UCSD-AML1 (cell line): ENCODE measurements around the gene RRN3.
"Not testable (repeated sequence)": the region's sequence is repeated elsewhere in the genome, so short reads cannot be mapped to it uniquely, and the experiment has no call there.

Experiments
- DNase-seq: peaks from one replicate; lab custom pipeline; 2025; ENCODE audit not compliant: unreplicated experiment; lab: John Stamatoyannopoulos, UW

The RRN3 gene

GRCh38 chr16:15053904-15054303, 40.2 kb downstream of the RRN3 start:
- no peak for DNase-seq

DNA sequence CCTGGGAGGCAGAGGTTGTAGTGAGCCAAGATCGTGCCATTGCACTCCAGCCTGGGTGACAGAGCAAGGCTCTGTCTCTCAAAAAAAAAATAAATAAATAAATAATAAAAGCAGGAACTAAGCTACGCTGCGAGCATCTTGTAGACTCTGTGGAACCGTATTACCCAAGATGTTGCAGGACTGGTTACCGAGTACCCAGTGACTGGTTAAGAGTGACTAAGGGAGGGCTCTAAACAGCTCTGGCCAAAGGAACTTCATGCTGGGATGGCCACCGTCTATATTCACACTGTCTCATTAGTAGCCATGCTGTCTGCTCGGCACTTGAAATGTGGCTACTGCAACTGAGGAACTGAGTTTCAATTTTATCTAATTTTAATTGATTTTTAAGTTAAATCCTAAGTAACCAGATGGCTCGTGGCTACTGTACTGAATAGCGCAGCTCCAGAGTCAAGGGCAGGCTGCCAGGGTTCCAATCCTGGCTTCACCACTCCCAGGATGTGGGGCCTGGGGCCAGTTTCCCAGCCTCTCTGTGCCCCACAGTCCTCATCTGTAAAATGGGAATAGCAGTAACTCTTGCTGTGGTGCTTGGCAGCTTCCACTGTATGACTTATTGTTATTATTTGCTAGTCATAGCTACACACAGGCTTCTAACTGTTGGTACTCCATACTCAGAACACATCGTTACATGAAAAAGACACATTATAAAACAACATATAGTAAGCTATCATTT, 41.2 kb downstream of the RRN3 start:
- no peak for DNase-seq

DNA sequence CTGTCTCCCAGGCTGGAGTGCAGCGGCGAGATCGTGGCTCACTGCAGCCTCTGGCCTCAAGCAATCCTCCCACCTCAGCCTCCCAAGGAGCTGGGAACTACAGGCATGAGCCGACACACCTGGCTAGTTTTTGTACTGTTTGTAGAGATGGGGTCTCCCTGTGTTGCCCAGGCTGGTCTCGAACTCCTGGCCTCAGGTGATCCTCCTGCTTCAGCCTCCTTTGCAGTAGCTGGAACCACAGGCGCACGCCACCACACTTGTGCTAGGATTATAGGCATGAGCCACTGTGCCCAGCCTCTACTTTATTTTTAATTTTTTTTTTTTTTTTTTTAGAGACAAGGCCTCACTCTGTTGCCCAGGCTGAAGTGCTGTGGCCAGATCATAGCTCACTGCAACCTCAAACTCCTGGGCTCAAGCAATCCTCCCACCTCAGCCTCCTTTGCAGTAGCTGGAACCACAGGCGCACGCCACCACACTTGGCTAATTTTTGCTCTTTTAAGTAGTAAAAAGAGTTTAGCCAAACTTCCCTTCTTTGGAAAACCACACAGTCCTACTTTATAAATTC, 42.6 kb downstream of the RRN3 start:
- no peak for DNase-seq

GRCh38 chr16:15050440-15050839, 43.6 kb downstream of the RRN3 start:
- DNase-seq, result not testable (repeated sequence)

DNA sequence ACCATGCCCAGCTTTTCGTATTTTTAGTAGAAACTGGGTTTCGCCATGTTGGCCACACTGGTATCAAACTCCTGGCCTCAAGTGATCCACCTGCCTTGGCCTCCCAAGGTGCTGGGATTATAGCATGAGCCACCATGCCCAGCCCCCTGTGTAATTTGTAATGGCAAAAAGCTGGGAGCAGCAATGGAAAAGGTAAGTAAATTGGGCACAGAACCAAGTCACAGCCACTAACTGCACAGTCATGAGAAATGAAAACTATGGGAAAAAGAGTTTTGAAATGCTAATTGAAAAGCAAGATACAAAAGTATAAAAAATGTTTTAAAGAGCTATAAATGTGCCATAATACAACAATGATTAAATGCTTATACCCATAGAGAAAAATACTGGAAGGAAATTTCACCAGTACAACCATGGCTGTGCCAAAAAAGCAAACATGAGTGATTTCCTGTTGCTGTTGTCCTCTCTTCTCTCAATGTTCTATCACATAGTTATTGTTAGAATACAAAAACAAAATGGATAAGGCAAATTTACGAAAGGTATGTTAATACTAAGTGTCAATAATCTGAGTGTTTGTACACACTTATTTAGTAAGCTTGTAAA, 44.4 kb downstream of the RRN3 start:
- DNase-seq, result no peak

GRCh38 chr16:15046692-15047376, 47.2 kb downstream of the RRN3 start:
- DNase-seq, result no peak

- not testable (repeated sequence) for DNase-seq
These were observed 48.8 kb downstream of the RRN3 start for GRCh38 chr16:15045270-15045669.

- no peak for DNase-seq
These were observed 49.8 kb downstream of the RRN3 start for GRCh38 chr16:15044286-15044685.

GRCh38 chr16:15043344-15043743, 50.7 kb downstream of the RRN3 start:
- DNase-seq, result no peak

DNA sequence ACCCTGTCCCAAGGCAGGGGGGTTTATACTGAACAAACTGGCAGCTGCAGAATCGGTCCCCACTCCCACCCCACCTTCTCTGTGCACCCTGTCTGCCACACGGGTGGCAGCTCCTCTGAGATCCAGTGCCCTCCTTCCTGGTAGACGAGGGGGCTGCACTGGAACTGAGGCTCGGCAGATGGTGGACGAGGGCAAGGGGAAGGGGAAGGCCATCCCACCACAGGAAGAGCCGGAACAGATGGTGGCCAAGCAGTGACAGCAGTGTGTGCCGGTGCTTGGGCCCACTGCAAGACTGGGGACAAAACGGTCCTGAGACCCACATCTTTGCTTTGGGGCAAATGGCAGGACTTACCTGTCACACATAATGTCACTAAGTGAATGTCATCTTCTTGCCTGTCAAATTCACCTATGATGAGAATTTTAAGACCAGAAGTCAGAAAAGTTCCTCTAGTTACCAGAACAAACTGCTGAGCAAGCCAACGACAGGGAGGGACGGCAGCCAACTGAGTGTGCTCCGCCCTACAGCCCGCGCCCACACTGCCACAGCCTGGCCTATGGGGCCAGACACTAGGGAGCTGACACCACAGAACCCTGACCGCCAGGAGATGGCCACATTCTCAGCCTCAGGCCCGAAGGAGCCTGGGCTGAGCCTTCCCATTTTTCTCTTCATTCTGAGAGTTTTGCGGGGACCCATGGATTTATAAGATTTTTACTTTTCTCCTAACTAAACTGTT, 52.6 kb downstream of the RRN3 start:
- no peak for DNase-seq

- DNase-seq, result no peak
These were observed 55.4 kb downstream of the RRN3 start for GRCh38 chr16:15038689-15039088.

DNA sequence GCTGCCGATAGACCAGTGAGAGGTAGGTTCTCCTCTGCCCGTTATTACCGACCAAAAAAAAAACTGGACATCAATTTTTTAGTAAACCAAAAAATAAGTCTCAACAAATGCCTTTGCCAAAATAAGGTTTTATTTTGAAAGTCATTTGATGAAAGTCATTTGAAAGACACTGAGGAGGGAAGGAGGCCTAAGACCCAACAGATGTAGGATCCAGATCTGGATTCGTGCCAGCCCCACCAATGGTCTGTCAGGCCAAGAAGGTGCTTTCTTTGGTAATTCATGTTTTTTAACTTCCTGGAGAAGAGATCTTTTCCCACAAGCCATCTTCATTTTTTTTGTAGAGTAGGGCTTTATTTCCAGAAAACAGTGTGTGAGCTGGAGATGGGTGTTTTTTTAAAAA, 56.3 kb downstream of the RRN3 start:
- DNase-seq, result no peak

DNA sequence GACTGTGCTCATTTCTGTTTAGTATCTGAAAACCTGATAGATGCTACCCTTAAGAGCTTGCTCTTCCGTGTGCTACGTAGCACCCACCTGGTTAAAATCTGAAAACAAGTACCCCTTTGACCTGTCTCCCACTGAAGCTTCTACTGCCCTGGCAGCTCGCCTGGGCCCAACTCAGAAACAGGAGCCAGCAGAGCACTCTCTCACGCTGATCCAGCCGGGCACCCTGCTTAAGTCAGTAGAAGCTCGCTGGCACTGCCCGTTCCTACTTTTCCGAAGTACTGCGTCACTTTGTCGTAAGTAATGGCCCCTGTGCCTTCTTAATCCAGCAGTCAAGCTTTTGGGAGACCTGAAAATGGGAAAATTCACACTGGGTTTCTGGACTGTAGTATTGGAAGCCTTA, 57.1 kb downstream of the RRN3 start:
- DNase-seq, result no peak

- no peak for DNase-seq
These were observed 58.8 kb downstream of the RRN3 start for GRCh38 chr16:15035163-15035729.

DNA sequence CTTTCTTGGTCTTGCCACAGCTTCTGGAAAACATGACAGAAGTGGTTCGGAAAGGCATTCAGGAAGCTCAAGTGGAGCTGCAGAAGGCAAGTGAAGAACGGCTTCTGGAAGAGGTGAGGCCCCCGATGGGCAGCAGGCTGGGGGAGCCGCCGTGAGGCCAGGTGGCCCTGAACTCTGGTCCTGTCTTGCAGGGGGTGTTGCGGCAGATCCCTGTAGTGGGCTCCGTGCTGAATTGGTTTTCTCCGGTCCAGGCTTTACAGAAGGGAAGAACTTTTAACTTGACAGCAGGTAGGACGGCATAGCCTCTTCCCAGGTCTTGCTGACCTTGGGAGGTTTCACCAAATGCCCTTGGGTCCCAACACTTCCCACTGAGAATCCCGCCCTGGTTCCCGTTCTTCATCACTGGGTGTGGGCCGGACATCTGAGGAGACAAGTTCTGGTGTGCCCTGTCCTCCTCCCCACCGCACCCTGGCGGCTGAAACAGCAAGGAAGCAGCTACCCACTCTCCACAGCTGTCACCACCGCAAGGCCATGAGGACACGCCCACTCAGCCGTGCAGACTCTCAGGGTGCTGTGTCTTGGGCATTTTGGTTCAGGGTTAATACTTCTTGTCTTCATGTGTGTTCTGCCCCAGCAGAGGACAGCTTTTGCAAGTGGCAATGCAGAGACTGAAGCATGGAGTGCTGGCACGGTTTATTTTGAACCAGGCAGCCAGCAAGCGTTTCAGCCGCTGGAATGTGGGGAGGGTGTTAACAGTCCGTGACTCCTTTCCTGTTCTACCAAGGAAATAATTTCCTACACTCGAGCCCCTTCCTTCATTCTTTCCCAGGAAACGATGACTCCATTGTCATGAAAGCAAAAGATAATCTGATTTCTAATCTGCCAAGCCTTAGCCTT, 59.6 kb downstream of the RRN3 start:
- DNase-seq, result no peak

DNA sequence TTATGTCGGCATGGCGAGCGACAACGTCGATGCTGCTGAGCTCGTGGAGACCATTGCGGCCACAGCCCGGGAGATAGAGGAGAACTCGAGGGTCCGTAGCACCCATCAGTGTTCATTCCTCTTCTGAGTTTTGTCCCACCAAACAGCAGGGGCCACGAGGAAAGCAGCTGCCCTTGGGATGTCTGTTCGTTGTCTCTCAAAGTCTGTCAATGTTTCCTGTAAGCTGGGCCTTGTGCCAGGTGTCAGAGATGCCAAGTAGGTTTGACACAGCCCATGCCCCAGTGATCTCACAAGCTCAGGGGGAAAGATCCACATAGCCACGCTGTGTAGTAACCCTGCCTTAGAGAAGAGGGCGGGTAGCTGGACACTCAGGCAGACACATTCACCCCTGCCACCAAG, 60.8 kb downstream of the RRN3 start:
- no peak for DNase-seq

GRCh38 chr16:15032547-15033308, 61.3 kb downstream of the RRN3 start:
- DNase-seq, result no peak

DNA sequence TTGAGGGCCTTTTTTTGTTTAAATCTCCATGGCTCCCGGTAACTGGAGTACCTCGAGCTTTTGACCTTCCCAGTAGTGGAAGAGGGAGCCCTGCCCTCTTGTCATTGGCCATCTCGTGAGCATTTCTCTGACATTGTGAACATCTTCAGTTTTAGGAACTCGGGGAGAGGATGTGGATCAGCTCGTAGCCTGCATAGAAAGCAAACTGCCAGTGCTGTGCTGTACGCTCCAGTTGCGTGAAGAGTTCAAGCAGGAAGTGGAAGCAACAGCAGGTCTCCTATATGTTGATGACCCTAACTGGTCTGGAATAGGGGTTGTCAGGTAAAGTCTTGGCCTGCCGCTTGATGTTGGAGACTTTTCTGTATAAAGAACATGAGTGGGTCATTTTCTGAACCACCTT, 62.5 kb downstream of the RRN3 start:
- DNase-seq, result no peak

- peak; percentile 65 for DNase-seq
These were observed 62.9 kb downstream of the RRN3 start for GRCh38 chr16:15031179-15031578.
